ENCODE data around the gene VAV3.

The VAV3 gene

GRCh38 chr1:107633596-107633995 is 331.4 kb downstream of the VAV3 start:
- Histone ChIP-seq H3K9me3 (peaks cover 18% of the 10 kb centered on the region), H4K20me1 (no peaks in the 10 kb centered on the region), H3K9ac (no peak overlapping the region), H3K27ac (no peak overlapping the region), H3K4me3 (no peak overlapping the region), H3K4me2 (no peak overlapping the region), H3K4me1 (no peaks in the 10 kb centered on the region), H3K27me3 (no peaks in the 10 kb centered on the region), H3K36me3 (peaks cover 41% of the 10 kb centered on the region)
- TF ChIP-seq Cebpa-rat (IDR thresholded peaks at IDR 0.05), result no peak

DNA sequence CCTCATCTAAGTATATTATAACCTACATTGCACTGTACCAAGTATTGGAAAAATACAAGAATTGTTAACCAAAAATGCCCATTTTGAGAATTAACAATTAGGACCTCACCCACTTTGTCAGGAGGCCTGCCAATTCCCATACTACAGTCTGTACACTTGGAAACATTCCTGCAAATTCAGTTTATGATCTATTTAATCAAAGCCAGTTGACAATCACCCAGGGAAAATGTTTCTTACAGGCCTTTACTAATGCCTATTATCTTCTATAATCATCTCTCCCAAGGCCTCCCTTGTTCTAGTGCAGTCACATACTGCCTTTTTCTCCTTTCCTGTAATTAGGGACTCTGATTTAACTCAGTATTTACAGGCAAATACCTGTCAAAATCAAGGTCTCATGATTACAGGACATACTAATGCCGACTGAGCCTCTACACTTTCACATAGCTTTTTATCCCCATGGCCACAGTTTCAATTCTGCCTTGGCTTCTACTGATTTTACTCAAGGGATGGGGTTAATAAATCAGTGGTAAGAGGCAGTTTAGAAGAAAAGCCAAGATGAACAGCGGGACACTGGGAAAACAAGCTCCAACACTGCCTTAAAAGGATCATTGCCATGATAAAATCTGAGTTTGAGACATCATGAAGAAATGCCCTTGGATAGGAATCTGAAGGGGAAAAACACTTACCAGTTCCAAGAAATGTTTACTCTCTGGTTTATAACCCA is 338.7 kb downstream of the VAV3 start:
- TF ChIP-seq Cebpa-rat (IDR thresholded peaks at IDR 0.05), result no peak

DNA sequence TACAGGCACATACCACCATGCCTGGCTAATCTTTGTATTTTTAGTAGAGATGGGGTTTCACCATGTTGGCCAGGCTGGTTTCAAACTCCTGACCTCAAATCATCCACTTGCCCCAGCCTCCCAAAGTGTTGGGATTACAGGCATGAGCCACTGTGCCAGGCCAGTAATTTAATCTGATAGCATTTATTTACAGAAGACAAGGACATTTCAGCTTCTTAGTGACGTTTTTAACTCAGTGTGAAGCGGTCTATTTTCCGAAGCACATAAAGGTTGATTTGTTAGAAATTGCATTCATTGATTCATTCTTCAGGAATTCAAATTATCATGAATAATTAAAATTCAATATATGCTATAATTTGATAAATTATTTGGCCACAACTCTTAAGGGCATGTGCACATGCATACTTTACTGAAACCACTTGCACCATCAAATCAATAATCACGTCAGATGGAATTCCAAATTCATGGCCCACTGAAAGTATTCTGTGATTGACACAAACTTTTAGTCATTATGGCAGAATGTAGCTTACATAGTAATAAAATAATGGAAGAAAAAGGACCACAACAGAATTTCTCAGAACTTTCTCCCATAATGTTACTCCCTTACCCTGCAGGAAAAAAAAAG is 339.5 kb downstream of the VAV3 start:
- no peaks in the 10 kb centered on the region for H4K20me1 ChIP-seq
- no peak overlapping the region for H3K4me2 ChIP-seq
- H3K4me3 ChIP-seq, result no peak overlapping the region
- H3K36me3 ChIP-seq, result peaks cover 53% of the 10 kb centered on the region
- peaks cover 17% of the 10 kb centered on the region for H3K4me1 ChIP-seq
- no peak overlapping the region for H3K27ac ChIP-seq
- no peaks in the 10 kb centered on the region for H3K9me3 ChIP-seq
- H3K9ac ChIP-seq, result no peak overlapping the region
- H3K27me3 ChIP-seq, result no peaks in the 10 kb centered on the region
- no peak for TF ChIP-seq Cebpa-rat (IDR thresholded peaks at IDR 0.05)

More for the DNA sequence above, 338.7 kb downstream of the VAV3 start:
- no peak overlapping the region for H3K27ac ChIP-seq
- peaks cover 49% of the 10 kb centered on the region for H3K36me3 ChIP-seq
- no peaks in the 10 kb centered on the region for H3K27me3 ChIP-seq
- H3K9ac ChIP-seq, result no peak overlapping the region
- no peak overlapping the region for H3K4me2 ChIP-seq
- no peaks in the 10 kb centered on the region for H3K9me3 ChIP-seq
- H4K20me1 ChIP-seq, result no peaks in the 10 kb centered on the region
- peaks cover 17% of the 10 kb centered on the region for H3K4me1 ChIP-seq
- H3K4me3 ChIP-seq, result no peak overlapping the region

DNA sequence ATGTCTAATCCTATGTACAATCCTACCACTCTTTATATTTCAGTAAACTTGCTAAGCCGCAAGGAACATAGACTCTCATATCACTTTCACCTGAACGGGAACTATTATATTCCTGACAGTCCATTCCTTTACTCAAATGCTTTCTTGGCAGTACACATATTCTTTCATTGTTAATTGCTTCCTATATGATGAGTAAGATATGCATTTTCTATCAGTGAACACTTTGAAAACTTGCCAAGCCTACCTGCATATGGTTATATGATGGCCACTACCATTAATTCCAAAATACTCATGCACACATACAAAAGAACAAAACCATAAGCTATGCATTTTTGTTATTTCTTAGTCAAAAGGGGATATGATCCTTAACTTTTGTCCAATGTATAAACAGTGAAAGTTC is 341.5 kb downstream of the VAV3 start:
- no peaks in the 10 kb centered on the region for H4K20me1 ChIP-seq
- no peak overlapping the region for H3K27ac ChIP-seq
- peaks cover 65% of the 10 kb centered on the region for H3K36me3 ChIP-seq
- H3K27me3 ChIP-seq, result no peaks in the 10 kb centered on the region
- H3K4me3 ChIP-seq, result no peak overlapping the region
- H3K4me2 ChIP-seq, result no peak overlapping the region
- H3K9ac ChIP-seq, result no peak overlapping the region
- H3K4me1 ChIP-seq, result peaks cover 16% of the 10 kb centered on the region
- TF ChIP-seq Cebpa-rat (IDR thresholded peaks at IDR 0.05), result no peak
- H3K9me3 ChIP-seq, result no peaks in the 10 kb centered on the region

GRCh38 chr1:107622966-107623365 is 342.0 kb downstream of the VAV3 start:
- Histone ChIP-seq H3K4me1 (peaks cover 12% of the 10 kb centered on the region), H4K20me1 (no peaks in the 10 kb centered on the region), H3K9ac (no peak overlapping the region), H3K4me2 (no peak overlapping the region), H3K36me3 (peaks cover 66% of the 10 kb centered on the region), H3K9me3 (no peaks in the 10 kb centered on the region), H3K27me3 (no peaks in the 10 kb centered on the region), H3K27ac (no peak overlapping the region), H3K4me3 (no peak overlapping the region)
- TF ChIP-seq Cebpa-rat (IDR thresholded peaks at IDR 0.05), result no peak

DNA sequence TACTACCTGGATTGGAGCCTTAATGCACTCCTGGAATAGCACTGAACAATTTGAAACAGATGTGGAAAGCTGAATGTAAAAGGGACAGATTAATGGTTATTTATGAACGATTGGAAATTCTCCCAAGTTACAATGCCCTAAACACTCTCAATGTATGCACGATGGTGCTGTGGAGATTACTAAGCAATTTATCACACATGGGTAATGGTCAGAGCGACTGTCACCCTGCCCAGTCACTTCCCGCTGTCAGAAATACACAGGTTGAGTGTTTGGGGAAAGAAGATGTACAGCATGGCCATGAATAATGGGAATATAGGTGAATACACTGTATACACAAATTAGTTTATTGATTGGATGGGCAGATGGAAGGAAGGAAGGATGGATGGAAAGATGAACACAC is 342.4 kb downstream of the VAV3 start:
- Histone ChIP-seq H3K4me3 (no peak overlapping the region), H4K20me1 (no peaks in the 10 kb centered on the region), H3K27ac (no peak overlapping the region), H3K27me3 (no peaks in the 10 kb centered on the region), H3K4me2 (no peak overlapping the region), H3K9ac (no peak overlapping the region), H3K36me3 (peaks cover 69% of the 10 kb centered on the region), H3K4me1 (peaks cover 12% of the 10 kb centered on the region), H3K9me3 (no peaks in the 10 kb centered on the region; the same call in 1 of the 2 replicates)
- TF ChIP-seq Cebpa-rat (IDR thresholded peaks at IDR 0.05), result no peak

DNA sequence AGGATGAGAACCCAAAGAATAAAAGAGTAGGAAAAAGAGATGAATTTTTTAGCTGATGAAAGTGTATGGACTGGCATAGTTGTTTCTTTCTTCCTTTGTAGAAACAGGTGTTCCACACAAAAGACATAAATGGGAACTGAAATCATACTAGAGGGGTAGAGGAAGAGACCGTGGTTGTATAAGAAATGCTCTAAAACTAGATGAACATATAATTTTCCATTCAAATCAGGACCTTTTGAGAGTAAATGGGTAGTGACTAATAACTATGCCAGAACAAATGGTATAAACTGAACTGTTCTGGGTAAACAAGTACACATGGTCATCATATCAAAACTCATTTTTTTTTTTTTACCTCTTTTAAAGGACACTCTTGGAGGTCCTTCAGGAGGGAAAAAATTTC is 344.2 kb downstream of the VAV3 start:
- Histone ChIP-seq H3K4me1 (peaks cover 12% of the 10 kb centered on the region), H3K9me3 (peaks cover 11% of the 10 kb centered on the region), H3K4me2 (no peak overlapping the region), H3K36me3 (peaks cover 70% of the 10 kb centered on the region), H4K20me1 (no peaks in the 10 kb centered on the region), H3K27ac (no peak overlapping the region), H3K4me3 (no peak overlapping the region), H3K9ac (no peak overlapping the region), H3K27me3 (no peaks in the 10 kb centered on the region)
- no peak for TF ChIP-seq Cebpa-rat (IDR thresholded peaks at IDR 0.05)

- H4K20me1 ChIP-seq, result no peaks in the 10 kb centered on the region
- no peaks in the 10 kb centered on the region for H3K27me3 ChIP-seq
- no peak overlapping the region for H3K9ac ChIP-seq
- no peak overlapping the region for H3K27ac ChIP-seq
- H3K4me2 ChIP-seq, result no peak overlapping the region
- H3K9me3 ChIP-seq, result peaks cover 28% of the 10 kb centered on the region
- H3K4me1 ChIP-seq, result peaks cover 8% of the 10 kb centered on the region
- TF ChIP-seq Cebpa-rat (IDR thresholded peaks at IDR 0.05), result no peak
- H3K4me3 ChIP-seq, result no peak overlapping the region
- H3K36me3 ChIP-seq, result peaks cover 80% of the 10 kb centered on the region
Observed at GRCh38 chr1:107618539-107618938, 346.4 kb downstream of the VAV3 start.

DNA sequence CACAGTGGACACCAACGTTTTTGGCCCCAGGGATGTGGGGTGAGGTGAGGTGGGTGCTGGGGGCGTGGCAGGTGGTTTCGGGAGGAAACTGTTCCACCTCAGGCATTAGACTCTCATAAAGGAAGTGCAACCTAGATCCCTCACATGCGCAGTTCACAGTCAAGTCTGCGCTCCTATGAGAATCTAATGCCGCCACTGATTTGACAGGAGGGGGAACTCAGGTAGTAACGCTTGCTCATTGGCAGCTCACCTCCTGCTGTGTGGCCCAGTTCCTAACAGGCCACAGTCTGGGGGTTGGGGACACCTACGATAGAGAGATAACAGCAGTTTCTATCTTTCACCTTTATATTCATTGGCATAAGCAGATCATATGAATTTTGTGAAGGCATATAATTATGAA is 347.1 kb downstream of the VAV3 start:
- Histone ChIP-seq H3K4me1 (peaks cover 2% of the 10 kb centered on the region), H3K27me3 (no peaks in the 10 kb centered on the region), H3K4me2 (no peak overlapping the region), H3K27ac (no peak overlapping the region), H4K20me1 (no peaks in the 10 kb centered on the region), H3K9ac (no peak overlapping the region), H3K4me3 (no peak overlapping the region), H3K36me3 (peaks cover 85% of the 10 kb centered on the region), H3K9me3 (peaks cover 28% of the 10 kb centered on the region)
- no peak for TF ChIP-seq Cebpa-rat (IDR thresholded peaks at IDR 0.05)

GRCh38 chr1:107617456-107617855 is 347.5 kb downstream of the VAV3 start:
- no peak overlapping the region for H3K4me3 ChIP-seq
- no peak overlapping the region for H3K9ac ChIP-seq
- no peaks in the 10 kb centered on the region for H4K20me1 ChIP-seq
- no peak overlapping the region for H3K4me2 ChIP-seq
- H3K27ac ChIP-seq, result no peak overlapping the region
- H3K9me3 ChIP-seq, result peaks cover 33% of the 10 kb centered on the region
- H3K27me3 ChIP-seq, result no peaks in the 10 kb centered on the region
- no peak for TF ChIP-seq Cebpa-rat (IDR thresholded peaks at IDR 0.05)
- peaks cover 86% of the 10 kb centered on the region for H3K36me3 ChIP-seq
- H3K4me1 ChIP-seq, result no peaks in the 10 kb centered on the region
